ENCODE results near the gene C1orf94.

The C1orf94 gene

DNA sequence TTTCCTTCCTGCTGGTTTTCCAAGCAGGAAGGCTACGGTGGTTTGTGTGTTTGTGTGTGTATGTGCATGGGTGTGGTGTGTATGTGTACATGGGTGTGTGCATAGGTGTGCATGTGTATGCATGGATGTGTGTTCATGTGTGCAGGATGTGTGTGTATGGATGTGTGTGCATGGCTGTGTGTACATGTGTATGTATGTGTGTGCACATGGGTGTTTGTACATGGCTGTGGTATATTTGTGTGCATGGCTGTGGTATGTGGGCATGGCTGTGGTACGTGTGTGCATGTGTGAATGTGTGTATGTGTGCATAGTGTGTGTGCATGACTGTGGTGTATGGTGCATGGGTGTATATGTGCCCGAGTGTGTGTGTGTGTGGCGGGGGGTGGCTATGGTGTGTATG is 12.3 kb downstream of the C1orf94 start:
- no peaks in the 10 kb centered on the region for H3K4me1 ChIP-seq (ENCODE audit: control insufficient read depth, insufficient read depth, low read length, poor library complexity, severe bottlenecking)
- no peaks in the 10 kb centered on the region for H3K9me3 ChIP-seq (ENCODE audit: control insufficient read depth, low read length)
- H3K36me3 ChIP-seq (ENCODE audit: control insufficient read depth, insufficient read depth, low read length), result no peaks in the 10 kb centered on the region
- no peaks in the 10 kb centered on the region for H3K27me3 ChIP-seq (replicated peaks; ENCODE audit: control insufficient read depth, insufficient read depth, low read length, poor library complexity, severe bottlenecking)
- no peak overlapping the region for H3K4me3 ChIP-seq (ENCODE audit: insufficient read depth, low read depth, low read length, poor library complexity, severe bottlenecking)
- H3K27ac ChIP-seq (ENCODE audit: insufficient read depth, low read length, poor library complexity, severe bottlenecking), result no peak overlapping the region
- DNase-seq, result no peak

DNA sequence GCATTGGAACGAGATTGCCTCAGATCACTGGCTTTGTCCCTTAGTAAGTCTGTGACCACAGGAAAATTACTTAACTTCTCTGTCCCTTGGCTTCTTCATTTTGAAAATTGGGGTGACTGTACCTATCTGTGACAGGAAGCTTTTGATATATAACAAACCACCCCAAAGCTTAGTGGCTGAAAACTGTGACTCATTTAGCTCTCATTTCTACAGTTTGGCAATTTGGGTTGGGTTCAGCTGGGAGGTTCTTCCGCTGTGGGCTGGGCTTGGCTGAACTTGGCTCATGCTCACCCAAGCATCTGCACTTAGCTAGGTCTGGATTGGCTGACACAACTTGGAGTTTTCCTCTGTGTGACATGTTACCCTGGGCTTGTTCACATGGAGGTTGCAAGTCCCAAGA is 14.0 kb downstream of the C1orf94 start:
- H3K4me1 ChIP-seq (ENCODE audit: control insufficient read depth, insufficient read depth, low read length, poor library complexity, severe bottlenecking), result no peaks in the 10 kb centered on the region
- DNase-seq, result no peak
- no peaks in the 10 kb centered on the region for H3K27me3 ChIP-seq (replicated peaks; ENCODE audit: control insufficient read depth, insufficient read depth, low read length, poor library complexity, severe bottlenecking)
- no peak overlapping the region for H3K27ac ChIP-seq (ENCODE audit: insufficient read depth, low read length, poor library complexity, severe bottlenecking)
- H3K36me3 ChIP-seq (ENCODE audit: control insufficient read depth, insufficient read depth, low read length), result no peaks in the 10 kb centered on the region
- no peaks in the 10 kb centered on the region for H3K9me3 ChIP-seq (ENCODE audit: control insufficient read depth, low read length)
- no peak overlapping the region for H3K4me3 ChIP-seq (ENCODE audit: insufficient read depth, low read depth, low read length, poor library complexity, severe bottlenecking)

GRCh38 chr1:34192621-34193020 is 15.9 kb downstream of the C1orf94 start:
- Histone ChIP-seq H3K4me1 (ENCODE audit: control insufficient read depth, insufficient read depth, low read length, poor library complexity, severe bottlenecking) (no peaks in the 10 kb centered on the region), H3K27me3 (replicated peaks; ENCODE audit: control insufficient read depth, insufficient read depth, low read length, poor library complexity, severe bottlenecking) (no peaks in the 10 kb centered on the region), H3K36me3 (ENCODE audit: control insufficient read depth, insufficient read depth, low read length) (no peaks in the 10 kb centered on the region), H3K27ac (ENCODE audit: insufficient read depth, low read length, poor library complexity, severe bottlenecking) (no peak overlapping the region), H3K4me3 (ENCODE audit: insufficient read depth, low read depth, low read length, poor library complexity, severe bottlenecking) (no peak overlapping the region), H3K9me3 (ENCODE audit: control insufficient read depth, low read length) (no peaks in the 10 kb centered on the region)
- no peak for DNase-seq

DNA sequence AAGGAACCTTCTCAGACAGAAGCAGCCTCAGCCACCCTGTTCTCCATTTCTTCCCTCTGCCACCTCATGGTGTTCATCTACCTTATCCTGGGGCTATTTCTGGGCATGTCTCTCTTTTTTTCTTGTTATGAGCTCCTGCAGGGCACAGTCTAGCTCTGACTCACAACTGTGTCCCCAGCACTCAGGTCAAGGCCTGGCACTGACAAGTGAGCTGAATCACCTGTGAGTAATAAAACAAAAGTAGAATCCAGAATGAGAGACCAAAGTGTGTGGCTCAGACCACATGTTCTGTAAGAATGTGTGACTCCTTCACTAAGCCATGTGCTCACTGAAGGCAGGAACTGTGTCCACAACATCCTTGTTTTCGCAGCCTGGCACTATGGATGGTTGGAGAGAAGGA is 23.2 kb downstream of the C1orf94 start:
- DNase-seq, result no peak

GRCh38 chr1:34212673-34213072 is 36.0 kb downstream of the C1orf94 start:
- Histone ChIP-seq H3K9me3 (ENCODE audit: control insufficient read depth, low read length) (no peaks in the 10 kb centered on the region), H3K4me3 (ENCODE audit: insufficient read depth, low read depth, low read length, poor library complexity, severe bottlenecking) (no peak overlapping the region), H3K27ac (ENCODE audit: insufficient read depth, low read length, poor library complexity, severe bottlenecking) (no peak overlapping the region), H3K27me3 (replicated peaks; ENCODE audit: control insufficient read depth, insufficient read depth, low read length, poor library complexity, severe bottlenecking) (peaks cover 4% of the 10 kb centered on the region), H3K4me1 (ENCODE audit: control insufficient read depth, insufficient read depth, low read length, poor library complexity, severe bottlenecking) (no peaks in the 10 kb centered on the region), H3K36me3 (ENCODE audit: control insufficient read depth, insufficient read depth, low read length) (no peaks in the 10 kb centered on the region)
- no peak for DNase-seq

More for the DNA sequence above, 23.2 kb downstream of the C1orf94 start:
- H3K36me3 ChIP-seq (ENCODE audit: control insufficient read depth, insufficient read depth, low read length), result no peaks in the 10 kb centered on the region
- no peaks in the 10 kb centered on the region for H3K9me3 ChIP-seq (ENCODE audit: control insufficient read depth, low read length)
- no peaks in the 10 kb centered on the region for H3K27me3 ChIP-seq (replicated peaks; ENCODE audit: control insufficient read depth, insufficient read depth, low read length, poor library complexity, severe bottlenecking)
- H3K27ac ChIP-seq (ENCODE audit: insufficient read depth, low read length, poor library complexity, severe bottlenecking), result no peak overlapping the region
- H3K4me3 ChIP-seq (ENCODE audit: insufficient read depth, low read depth, low read length, poor library complexity, severe bottlenecking), result no peak overlapping the region
- H3K4me1 ChIP-seq (ENCODE audit: control insufficient read depth, insufficient read depth, low read length, poor library complexity, severe bottlenecking), result no peaks in the 10 kb centered on the region

DNA sequence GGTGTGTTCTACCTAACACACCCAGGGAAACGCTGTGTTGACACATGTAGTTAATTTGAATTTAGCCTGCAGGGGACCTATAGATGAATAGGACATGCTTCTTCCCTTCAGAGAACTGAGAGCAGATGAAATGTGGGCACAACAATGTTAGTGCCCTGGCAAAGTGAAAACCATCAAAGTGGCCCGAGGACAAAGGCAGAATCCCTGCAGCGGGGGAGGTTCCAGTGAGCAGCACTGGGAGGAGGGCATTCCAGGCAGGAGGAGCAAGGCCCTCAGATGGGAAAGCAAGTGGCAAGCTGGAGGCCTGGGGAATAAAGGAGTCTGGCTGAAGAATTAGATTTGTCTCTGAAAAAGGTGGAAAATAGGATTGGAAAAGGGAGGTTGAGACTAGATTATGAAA is 37.2 kb downstream of the C1orf94 start:
- H3K27me3 ChIP-seq (replicated peaks; ENCODE audit: control insufficient read depth, insufficient read depth, low read length, poor library complexity, severe bottlenecking), result peaks cover 4% of the 10 kb centered on the region
- DNase-seq, result no peak
- H3K9me3 ChIP-seq (ENCODE audit: control insufficient read depth, low read length), result no peaks in the 10 kb centered on the region
- H3K4me3 ChIP-seq (ENCODE audit: insufficient read depth, low read depth, low read length, poor library complexity, severe bottlenecking), result no peak overlapping the region
- no peak overlapping the region for H3K27ac ChIP-seq (ENCODE audit: insufficient read depth, low read length, poor library complexity, severe bottlenecking)
- no peaks in the 10 kb centered on the region for H3K4me1 ChIP-seq (ENCODE audit: control insufficient read depth, insufficient read depth, low read length, poor library complexity, severe bottlenecking)
- H3K36me3 ChIP-seq (ENCODE audit: control insufficient read depth, insufficient read depth, low read length), result no peaks in the 10 kb centered on the region

DNA sequence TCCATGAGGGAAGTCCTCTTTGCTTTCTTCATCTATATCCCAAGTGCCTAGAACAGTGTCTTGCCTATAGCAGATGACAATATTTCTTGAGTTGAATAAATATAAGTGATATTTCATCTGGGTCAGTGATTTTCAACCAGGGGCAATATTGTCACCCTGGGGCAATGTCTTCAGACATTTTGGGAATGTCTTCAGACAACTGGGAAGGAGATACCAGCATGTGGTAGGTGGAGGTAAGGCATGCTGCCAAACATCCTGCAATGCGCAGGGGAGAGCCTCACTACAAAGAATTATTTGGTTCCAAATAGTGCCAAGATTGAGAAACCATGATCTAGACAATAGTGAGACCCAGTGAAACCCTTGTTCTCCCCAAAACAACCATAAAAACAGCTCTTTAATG is 54.7 kb downstream of the C1orf94 start:
- no peaks in the 10 kb centered on the region for H3K36me3 ChIP-seq (ENCODE audit: control insufficient read depth, insufficient read depth, low read length)
- no peak for DNase-seq
- H3K4me1 ChIP-seq (ENCODE audit: control insufficient read depth, insufficient read depth, low read length, poor library complexity, severe bottlenecking), result no peaks in the 10 kb centered on the region
- H3K27me3 ChIP-seq (replicated peaks; ENCODE audit: control insufficient read depth, insufficient read depth, low read length, poor library complexity, severe bottlenecking), result no peaks in the 10 kb centered on the region
- no peak overlapping the region for H3K4me3 ChIP-seq (ENCODE audit: insufficient read depth, low read depth, low read length, poor library complexity, severe bottlenecking)
- no peak overlapping the region for H3K27ac ChIP-seq (ENCODE audit: insufficient read depth, low read length, poor library complexity, severe bottlenecking)
- no peaks in the 10 kb centered on the region for H3K9me3 ChIP-seq (ENCODE audit: control insufficient read depth, low read length)

DNA sequence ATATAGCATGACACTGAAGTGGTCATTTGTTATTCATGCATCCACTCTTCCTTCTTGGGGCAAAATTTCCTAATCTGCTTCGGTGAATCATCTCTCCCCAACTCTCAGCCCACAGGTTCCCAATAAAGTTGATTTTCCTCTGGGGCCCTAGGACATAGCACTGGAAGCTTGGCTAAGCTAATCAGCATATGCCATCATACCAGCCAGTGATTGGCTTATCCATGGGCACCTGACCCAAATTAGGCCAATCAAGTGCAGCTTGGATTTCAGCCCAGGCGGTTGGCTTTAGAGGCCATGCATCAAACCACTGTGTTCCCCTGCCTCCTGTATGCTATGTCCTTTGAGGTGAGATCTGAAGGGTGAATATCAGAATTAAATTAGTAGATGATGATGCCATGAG is 58.9 kb downstream of the C1orf94 start:
- Histone ChIP-seq H3K27ac (ENCODE audit: insufficient read depth, low read length, poor library complexity, severe bottlenecking) (no peak overlapping the region), H3K27me3 (replicated peaks; ENCODE audit: control insufficient read depth, insufficient read depth, low read length, poor library complexity, severe bottlenecking) (no peaks in the 10 kb centered on the region), H3K4me1 (ENCODE audit: control insufficient read depth, insufficient read depth, low read length, poor library complexity, severe bottlenecking) (no peaks in the 10 kb centered on the region), H3K36me3 (ENCODE audit: control insufficient read depth, insufficient read depth, low read length) (no peaks in the 10 kb centered on the region), H3K9me3 (ENCODE audit: control insufficient read depth, low read length) (no peaks in the 10 kb centered on the region), H3K4me3 (ENCODE audit: insufficient read depth, low read depth, low read length, poor library complexity, severe bottlenecking) (no peak overlapping the region)
- no peak for DNase-seq

GRCh38 chr1:34236089-34236488 is 59.4 kb downstream of the C1orf94 start:
- Histone ChIP-seq H3K27me3 (replicated peaks; ENCODE audit: control insufficient read depth, insufficient read depth, low read length, poor library complexity, severe bottlenecking) (no peaks in the 10 kb centered on the region), H3K4me1 (ENCODE audit: control insufficient read depth, insufficient read depth, low read length, poor library complexity, severe bottlenecking) (no peaks in the 10 kb centered on the region), H3K4me3 (ENCODE audit: insufficient read depth, low read depth, low read length, poor library complexity, severe bottlenecking) (no peak overlapping the region), H3K27ac (ENCODE audit: insufficient read depth, low read length, poor library complexity, severe bottlenecking) (no peak overlapping the region), H3K9me3 (ENCODE audit: control insufficient read depth, low read length) (no peaks in the 10 kb centered on the region), H3K36me3 (ENCODE audit: control insufficient read depth, insufficient read depth, low read length) (no peaks in the 10 kb centered on the region)
- no peak for DNase-seq

DNA sequence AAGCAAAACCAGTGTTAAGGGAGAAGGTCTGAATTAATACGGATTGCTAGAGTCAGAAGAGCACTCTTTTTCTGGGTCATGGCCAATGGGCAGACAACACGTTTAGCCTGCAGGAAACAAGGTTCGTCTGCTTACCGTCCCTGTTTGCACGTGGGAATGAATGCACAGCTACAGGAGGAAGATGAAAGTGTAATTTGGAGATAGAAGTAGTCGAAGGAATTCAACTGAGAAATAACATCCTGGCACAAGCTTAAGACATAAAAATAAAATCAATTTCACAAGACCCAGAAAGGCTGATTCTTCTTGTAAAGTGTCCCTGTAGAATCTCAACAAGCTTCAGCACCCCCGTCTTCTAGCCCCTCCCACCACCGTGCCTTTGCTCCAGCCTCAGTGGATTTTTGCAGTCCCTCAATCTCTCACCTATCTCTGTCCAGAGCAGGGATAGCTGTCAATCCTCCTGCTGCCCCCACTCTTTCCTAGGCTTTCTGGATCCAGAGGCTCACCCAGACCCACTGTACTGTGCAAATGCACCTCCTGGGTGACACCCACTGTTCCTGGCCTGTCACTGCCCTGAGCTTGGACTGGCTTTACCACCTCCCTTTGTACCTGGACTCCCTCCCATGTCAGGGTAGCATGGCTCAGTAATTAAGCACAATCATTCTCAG is 60.6 kb downstream of the C1orf94 start:
- no peaks in the 10 kb centered on the region for H3K36me3 ChIP-seq (ENCODE audit: control insufficient read depth, insufficient read depth, low read length)
- DNase-seq, result no peak
- H3K27ac ChIP-seq (ENCODE audit: insufficient read depth, low read length, poor library complexity, severe bottlenecking), result no peak overlapping the region
- no peaks in the 10 kb centered on the region for H3K4me1 ChIP-seq (ENCODE audit: control insufficient read depth, insufficient read depth, low read length, poor library complexity, severe bottlenecking)
- no peaks in the 10 kb centered on the region for H3K27me3 ChIP-seq (replicated peaks; ENCODE audit: control insufficient read depth, insufficient read depth, low read length, poor library complexity, severe bottlenecking)
- H3K4me3 ChIP-seq (ENCODE audit: insufficient read depth, low read depth, low read length, poor library complexity, severe bottlenecking), result no peak overlapping the region
- H3K9me3 ChIP-seq (ENCODE audit: control insufficient read depth, low read length), result no peaks in the 10 kb centered on the region
